Measurements from ENCODE around the gene GRAMD2B. TPM values are rescaled to one million over a fixed set of nuclear protein-coding genes. Genes with fewer than 3 reads are reported as not detected.
"Not testable (repeated sequence)": the region's sequence is repeated elsewhere in the genome, so short reads cannot be mapped to it uniquely, and the experiment has no call there.

The GRAMD2B gene, protein sequence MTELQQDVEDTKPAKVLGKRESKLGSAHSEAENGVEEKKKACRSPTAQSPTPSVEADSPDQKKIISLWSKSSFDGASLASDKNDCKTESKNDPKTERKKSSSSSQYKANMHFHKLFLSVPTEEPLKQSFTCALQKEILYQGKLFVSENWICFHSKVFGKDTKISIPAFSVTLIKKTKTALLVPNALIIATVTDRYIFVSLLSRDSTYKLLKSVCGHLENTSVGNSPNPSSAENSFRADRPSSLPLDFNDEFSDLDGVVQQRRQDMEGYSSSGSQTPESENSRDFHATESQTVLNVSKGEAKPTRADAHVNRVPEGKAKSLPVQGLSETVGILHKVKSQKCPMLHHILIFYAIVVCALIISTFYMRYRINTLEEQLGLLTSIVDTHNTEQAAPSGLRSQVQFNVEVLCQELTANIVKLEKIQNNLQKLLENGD
- 10 to 100 TPM; 59.3 to 79.5 TPM for total RNA-seq

DNA sequence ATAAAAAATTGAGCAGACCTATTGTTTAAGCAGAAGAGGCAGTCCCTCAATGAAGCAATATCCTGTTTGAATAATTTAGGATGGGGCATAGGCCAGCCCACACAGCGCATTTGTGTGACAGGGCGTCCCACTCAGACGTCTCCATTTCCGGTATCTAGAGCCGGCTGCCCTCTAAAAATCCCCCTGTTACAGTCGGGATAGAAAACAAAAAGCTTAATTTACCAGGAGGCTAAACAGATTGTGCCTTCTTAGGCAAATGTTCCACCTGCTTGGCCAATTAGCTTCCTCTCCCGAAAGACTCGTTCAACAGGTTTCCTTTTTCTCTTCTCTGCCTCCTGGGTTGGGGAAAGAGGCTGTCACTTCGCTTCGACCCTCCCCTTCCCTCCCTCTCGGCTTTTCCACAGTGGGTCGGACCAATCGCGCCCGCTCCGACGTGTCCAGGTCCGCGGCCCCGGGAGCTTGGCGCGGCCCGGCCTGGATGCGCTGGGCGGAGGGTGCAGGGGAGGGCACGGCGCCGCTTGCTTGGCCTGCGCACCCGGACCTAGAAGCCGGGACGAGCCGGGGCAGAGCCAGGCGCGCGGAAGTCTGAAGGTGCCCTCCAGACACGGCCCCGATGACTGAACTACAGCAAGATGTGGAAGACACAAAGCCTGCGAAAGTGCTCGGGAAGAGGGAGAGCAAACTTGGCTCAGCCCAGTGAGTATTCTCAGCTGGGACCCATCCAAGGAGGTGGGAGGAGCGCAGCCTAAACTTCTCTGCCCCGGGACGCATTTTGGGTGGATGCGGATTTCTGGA lies at the start of gene GRAMD2B:
Gene GRAMD2B, plus strand, starts transcription at position 416 of the 795 bp plus-strand sequence. Its CDS starts 198 bp downstream, at position 614.
- peak; percentile 92 for ATAC-seq (ENCODE audit: insufficient number of reproducible peaks, low FRiP score, low read depth)
- Histone ChIP-seq H3K36me3 (no peaks in the 10 kb centered on the region), H3K4me1 (ENCODE audit: control insufficient read depth in 1 of 2, low read depth in 2 of 2) (peaks cover 0 to 29% of the 10 kb centered on the region in 2 donors)

DNA sequence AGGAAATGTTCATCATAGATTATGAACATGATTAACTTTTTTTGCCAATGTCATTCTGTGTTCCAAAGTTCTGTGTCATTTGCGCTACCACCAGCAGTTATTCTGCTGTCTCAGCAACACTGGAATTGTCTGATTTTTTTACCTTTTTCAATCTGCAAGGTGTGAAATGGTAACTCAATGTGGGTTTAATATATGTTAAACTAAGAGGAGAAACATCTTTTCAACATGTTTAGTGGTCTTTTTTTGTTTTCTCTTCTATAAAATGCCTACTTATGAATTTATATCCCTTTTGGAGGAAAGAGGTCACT lies 49.1 kb upstream of the GRAMD2B start:
- Histone ChIP-seq H3K9me3 (no peaks in the 10 kb centered on the region), H3K27ac (no peak overlapping the region), H3K36me3 (no peaks in the 10 kb centered on the region), H3K4me3 (no peak overlapping the region), H3K27me3 (replicated peaks; ENCODE audit: insufficient read depth) (no peaks in the 10 kb centered on the region), H3K4me1 (ENCODE audit: control insufficient read depth in 1 of 2, low read depth in 2 of 2) (peaks cover 8 to 29% of the 10 kb centered on the region in 2 donors)
- ATAC-seq (ENCODE audit: insufficient number of reproducible peaks, low FRiP score, low read depth) = no peak
- TF ChIP-seq, protein P1, sequence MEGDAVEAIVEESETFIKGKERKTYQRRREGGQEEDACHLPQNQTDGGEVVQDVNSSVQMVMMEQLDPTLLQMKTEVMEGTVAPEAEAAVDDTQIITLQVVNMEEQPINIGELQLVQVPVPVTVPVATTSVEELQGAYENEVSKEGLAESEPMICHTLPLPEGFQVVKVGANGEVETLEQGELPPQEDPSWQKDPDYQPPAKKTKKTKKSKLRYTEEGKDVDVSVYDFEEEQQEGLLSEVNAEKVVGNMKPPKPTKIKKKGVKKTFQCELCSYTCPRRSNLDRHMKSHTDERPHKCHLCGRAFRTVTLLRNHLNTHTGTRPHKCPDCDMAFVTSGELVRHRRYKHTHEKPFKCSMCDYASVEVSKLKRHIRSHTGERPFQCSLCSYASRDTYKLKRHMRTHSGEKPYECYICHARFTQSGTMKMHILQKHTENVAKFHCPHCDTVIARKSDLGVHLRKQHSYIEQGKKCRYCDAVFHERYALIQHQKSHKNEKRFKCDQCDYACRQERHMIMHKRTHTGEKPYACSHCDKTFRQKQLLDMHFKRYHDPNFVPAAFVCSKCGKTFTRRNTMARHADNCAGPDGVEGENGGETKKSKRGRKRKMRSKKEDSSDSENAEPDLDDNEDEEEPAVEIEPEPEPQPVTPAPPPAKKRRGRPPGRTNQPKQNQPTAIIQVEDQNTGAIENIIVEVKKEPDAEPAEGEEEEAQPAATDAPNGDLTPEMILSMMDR (IDR thresholded peaks at IDR 0.05) = no peak
- DNase-seq (ENCODE audit: low spot score) = no peak

More for the DNA sequence above, at the start of gene GRAMD2B:
- Histone ChIP-seq H3K9me3 (no peaks in the 10 kb centered on the region), H3K4me3 (peak within 1 kb of the TSS; percentile 82), H3K27me3 (replicated peaks; ENCODE audit: insufficient read depth) (no peaks in the 10 kb centered on the region), H3K27ac (peak within 1 kb of the TSS; percentile 87 to 94)
- TF ChIP-seq, protein P1 (IDR thresholded peaks at IDR 0.05) = no peak
- DNase-seq (ENCODE audit: low spot score) = peak; percentile 60

DNA sequence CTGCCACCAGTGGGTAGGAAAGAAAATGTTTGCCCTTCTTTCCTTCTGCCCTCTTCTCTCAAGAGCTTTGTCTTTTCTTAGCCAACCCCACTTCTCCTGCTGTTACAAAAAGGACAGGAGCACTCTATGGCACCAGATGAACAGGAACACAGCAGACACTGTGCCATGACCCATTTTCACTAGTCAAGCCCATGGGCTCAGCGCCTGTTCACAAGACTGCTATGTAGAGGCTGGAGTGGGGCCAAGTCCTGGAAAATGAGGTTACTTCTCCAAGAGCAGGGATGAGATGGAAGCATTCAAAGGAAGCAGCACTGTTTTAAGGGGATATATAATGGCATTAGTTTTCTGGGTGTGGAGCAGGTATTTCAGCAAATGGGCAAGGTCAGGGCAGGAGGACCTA lies 46.8 kb upstream of the GRAMD2B start:
- Histone ChIP-seq H3K4me1 (ENCODE audit: control insufficient read depth in 1 of 2, low read depth in 2 of 2) (peaks cover 8 to 9% of the 10 kb centered on the region in 2 donors), H3K36me3 (no peaks in the 10 kb centered on the region), H3K27ac (peak overlapping the region in 1 of 2 donors; percentile 41), H3K4me3 (no peak overlapping the region), H3K9me3 (no peaks in the 10 kb centered on the region), H3K27me3 (replicated peaks; ENCODE audit: insufficient read depth) (no peaks in the 10 kb centered on the region)
- ATAC-seq (ENCODE audit: insufficient number of reproducible peaks, low FRiP score, low read depth) (no peak), DNase-seq (ENCODE audit: low spot score) (no peak)
- TF ChIP-seq, protein P1 (IDR thresholded peaks at IDR 0.05) = no peak

DNA sequence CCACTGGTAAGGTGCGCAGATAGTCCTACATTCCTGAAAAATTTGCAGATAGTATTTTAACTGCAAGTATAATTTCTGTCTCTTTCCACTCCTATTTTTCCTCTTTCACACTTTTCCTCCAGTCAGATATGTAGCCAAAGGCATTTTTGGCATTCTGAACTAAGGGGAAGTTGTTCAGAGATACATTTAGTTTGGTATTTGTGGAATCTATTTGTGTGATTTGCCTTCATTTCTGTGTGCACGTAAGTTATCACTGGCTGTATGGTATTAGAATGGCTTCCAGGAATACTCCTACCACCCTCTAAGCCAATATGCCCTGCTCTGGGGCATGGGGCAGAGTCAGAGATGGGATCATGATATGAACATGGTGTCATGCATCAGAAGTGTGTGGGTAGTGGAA lies 45.8 kb upstream of the GRAMD2B start:
- DNase-seq (ENCODE audit: low spot score) = no peak
- Histone ChIP-seq H3K4me1 (ENCODE audit: control insufficient read depth in 1 of 2, low read depth in 2 of 2) (peaks cover 8 to 9% of the 10 kb centered on the region in 2 donors), H3K27ac (no peak overlapping the region), H3K36me3 (no peaks in the 10 kb centered on the region), H3K27me3 (replicated peaks; ENCODE audit: insufficient read depth) (no peaks in the 10 kb centered on the region), H3K9me3 (no peaks in the 10 kb centered on the region), H3K4me3 (no peak overlapping the region)
- ATAC-seq (ENCODE audit: insufficient number of reproducible peaks, low FRiP score, low read depth) = no peak
- TF ChIP-seq, protein P1 (IDR thresholded peaks at IDR 0.05) = no peak

DNA sequence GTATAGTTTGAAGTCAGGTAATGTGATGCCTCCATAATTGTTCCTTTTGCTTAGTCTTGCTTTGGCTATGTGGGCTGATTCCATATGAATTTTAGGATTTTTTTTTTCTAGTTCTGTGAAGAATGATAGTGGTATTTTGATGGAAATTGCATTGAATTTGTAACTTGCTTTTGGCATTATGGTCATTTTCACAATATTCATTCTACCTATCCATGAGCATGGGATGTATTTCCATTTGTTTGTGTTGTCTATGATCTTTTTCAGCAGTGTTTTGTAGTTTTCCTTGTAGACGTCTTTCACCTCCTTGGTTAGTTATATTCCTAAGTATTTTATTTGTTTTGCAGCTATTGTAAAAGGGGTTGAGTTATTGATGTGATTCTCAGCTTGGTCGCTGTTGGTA lies 42.9 kb upstream of the GRAMD2B start:
- H3K9me3 ChIP-seq; ATAC-seq (ENCODE audit: insufficient number of reproducible peaks, low FRiP score, low read depth); DNase-seq (ENCODE audit: low spot score); H3K27ac ChIP-seq; H3K36me3 ChIP-seq; H3K4me3 ChIP-seq; H3K27me3 ChIP-seq (replicated peaks; ENCODE audit: insufficient read depth): not testable (repeated sequence)
- H3K4me1 ChIP-seq (ENCODE audit: control insufficient read depth in 1 of 2, low read depth in 2 of 2) = peaks cover 23 to 35% of the 10 kb centered on the region in 2 donors
